GM18907 (cell line): ENCODE results near the gene STIP1.

ENCODE experiments used
- ATAC-seq: cut with Tn5 transposase; IDR thresholded peaks from one replicate; pipeline ENCODE4 v1.9.1; 2021; ENCODE audit warnings: mild to moderate bottlenecking, moderate library complexity; ENCODE audit not compliant: unreplicated experiment

STIP1 gene

DNA sequence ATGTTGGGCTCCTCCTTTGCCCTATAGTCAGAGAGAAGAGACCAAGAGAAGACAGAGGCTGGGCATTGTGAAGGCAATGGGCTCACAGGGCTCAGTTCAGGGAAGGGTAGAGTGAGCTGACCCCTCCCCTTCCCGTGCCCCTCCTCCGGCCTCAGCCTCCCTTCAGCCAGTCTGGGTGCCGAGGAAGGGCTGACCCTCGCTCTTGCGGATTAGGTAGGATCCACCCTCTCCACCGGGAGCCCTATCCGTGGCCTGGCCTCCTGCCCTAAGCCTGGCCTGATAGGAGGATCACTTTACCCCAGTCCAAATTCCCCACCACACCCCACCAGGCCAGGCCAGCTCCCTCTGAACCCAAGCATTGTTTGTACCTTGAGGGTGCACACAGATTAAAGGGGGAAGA, 62.6 kb downstream of the STIP1 start:
- ATAC-seq: no peak

- ATAC-seq: no peak
Observed at GRCh38 chr11:64249038-64249437, 63.1 kb downstream of the STIP1 start.

GRCh38 chr11:64249563-64250414, 63.8 kb downstream of the STIP1 start:
- no peak for ATAC-seq

GRCh38 chr11:64250415-64251015, 64.5 kb downstream of the STIP1 start:
- ATAC-seq: no peak

DNA sequence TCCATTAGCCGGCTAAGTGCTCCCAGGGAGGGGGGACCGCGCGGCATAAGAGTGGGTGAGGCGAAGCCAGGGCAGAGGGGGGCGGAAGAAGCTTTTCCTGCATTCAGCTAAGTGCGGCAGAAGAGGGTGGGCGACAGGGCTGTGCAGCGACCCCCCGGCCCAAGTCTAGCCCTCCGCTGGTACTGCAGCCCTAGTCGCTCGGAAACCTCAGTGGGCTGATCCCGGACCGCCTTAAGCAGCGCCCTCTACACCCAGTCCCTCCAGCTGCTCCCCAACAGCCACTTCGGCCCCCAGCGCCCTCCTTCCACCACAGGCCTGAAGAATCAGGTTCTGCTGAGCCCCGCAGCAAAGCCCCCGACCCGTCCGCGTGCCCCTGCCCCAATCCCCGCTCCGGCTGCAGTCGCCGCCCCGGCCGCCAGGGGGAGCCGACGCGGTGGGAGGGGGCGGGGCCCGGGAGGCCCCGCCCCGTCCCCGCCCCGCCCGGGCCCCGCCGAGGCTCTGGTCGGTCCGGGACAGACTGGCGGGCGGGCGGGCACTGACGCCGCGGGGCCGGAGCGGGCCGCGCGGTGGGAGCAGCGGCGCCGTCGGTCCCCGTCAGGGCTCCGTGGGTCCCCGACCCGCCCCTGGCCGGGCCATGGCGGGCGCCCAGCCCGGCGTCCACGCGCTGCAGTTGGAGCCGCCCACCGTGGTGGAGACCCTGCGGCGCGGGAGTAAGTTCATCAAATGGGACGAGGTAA, 65.2 kb downstream of the STIP1 start, which contains the start of gene PLCB3:
Gene PLCB3, plus strand, starts transcription at position 515 of the 737 bp plus-strand sequence. Its CDS starts 120 bp downstream, at position 635.
- ATAC-seq: peak; percentile 36

DNA sequence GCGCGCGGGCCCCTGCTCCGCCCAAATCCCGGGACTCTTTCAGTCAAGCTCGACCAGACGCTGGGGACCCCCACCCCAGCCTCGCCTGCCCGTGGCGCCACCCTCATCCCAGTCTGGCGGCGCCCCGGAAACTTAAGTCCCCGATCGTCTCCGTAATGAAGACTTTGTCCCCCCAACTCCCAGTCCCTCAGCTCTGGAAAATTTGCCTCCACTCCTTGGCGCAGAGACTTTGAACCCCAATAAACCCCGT, 65.7 kb downstream of the STIP1 start:
- ATAC-seq: no peak

DNA sequence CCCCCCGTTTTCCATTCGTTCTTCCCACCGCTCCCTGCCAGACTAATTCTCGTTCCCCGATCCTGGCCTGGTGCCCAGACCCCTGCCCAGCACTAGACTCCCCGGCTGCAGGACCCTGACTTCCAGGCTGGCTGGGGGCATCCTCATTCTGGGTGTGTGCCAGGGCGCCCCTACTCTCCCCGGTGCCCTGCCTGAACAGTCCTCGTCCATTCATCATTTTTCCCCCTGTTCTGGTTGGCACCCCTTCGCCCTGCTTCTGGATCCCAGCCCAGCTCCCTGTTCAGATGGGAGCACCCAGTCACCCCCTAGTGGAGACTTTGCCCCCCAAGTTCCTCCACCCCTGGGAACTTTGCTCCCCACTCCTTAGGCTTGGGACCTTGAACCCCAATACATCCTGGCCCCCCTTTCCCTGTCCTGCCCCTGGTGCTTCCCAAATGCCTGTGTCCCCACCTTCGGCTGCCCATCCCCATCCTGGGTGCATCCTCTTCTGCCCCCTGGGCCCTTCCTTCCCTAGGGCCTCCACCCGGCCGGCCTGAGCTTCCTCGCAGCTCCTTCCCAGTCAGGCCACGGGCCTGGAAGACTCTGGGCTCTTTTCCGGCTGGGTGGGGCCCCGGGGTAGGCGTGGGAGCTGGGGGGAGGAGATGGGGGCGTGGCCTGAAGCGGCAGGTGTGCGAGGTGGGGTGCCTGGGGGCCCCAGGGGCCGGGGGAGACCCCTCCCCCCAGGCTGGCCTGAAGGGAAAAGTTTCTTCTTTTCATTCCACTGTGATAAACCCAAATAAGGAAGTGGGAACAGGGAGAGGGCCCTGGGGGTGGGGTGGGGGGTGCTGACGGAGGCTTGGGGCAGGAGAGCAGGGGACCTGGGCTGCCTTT, 66.3 kb downstream of the STIP1 start:
- no peak for ATAC-seq

- no peak for ATAC-seq
Observed at GRCh38 chr11:64253043-64253442, 67.1 kb downstream of the STIP1 start.

DNA sequence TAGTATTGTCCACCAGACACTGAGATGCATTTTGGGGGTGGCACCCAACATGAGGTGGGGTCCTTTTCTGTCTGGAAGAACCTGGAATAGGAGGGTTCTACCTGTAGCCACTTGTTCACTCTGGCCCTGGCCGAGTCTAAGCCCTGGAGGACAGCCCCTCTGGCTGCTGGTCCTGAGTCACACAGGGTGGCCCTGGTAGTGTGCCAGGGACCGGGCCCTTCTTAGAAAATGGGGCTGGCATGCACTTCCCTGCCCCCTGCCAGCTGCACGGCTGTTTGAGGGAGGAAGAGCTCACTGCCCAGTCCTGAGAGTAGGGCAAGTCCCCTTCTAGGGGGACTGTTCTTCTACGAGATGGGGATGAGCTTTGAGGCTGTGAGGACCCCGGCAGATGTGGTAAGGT, 67.5 kb downstream of the STIP1 start:
- no peak for ATAC-seq
